ENCODE measurements around the gene COX4I1.

COX4I1 gene

DNA sequence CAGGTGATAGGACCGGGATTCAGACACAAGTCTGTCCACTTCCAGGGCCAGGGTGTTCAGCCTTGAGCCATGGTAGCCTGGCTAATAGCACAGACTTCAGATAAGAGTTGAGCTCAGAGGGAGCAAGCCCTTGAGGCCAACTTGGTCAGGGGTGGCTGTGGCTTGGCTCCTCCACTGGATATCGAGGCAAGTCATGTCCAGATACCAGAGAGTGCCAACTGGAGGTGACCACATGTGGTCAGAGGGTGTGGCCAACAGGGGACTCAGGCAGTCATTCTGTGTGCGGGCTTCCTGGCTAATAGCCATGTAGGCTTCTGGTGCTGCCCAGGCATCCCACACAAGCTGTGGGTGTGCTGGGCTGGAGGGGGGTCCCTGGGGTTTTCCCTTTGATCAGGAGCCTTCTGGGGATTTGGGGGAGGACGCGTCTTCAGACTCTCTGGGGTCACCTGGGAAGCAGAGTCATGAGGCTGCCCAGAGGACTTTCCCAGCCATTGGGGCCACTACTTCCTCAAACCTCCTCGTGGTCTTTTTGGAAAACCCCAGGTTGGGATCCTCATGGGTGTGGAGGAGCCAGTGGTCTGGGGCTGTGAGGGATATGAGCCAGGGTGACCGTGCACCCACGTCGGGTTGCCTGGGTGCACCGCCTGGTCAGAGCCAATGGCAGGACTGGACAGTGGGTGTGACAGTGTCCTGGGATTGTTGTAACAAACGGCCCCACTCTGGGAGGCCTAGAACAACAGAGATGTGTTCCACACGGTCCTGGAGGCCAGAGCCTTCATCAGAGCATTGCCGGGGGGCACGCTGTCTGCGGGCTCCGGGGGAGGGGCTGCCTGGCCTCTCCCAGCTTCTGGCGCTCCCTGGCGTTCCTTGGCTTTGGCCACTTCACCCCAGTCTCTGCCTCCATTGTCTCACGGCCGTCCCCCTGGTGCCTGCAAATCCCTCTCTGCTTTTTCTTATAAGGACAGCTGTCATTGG lies 25.0 kb downstream of the COX4I1 start:
- DNase-seq (ENCODE audit: extremely low read depth, low read depth) = no peak
- TF ChIP-seq CTCF (IDR thresholded peaks at IDR 0.05; ENCODE audit: low read depth, low read length) = no peak

GRCh38 chr16:85825326-85825725 lies 25.8 kb downstream of the COX4I1 start:
- no peak for DNase-seq (ENCODE audit: extremely low read depth, low read depth)
- TF ChIP-seq CTCF (IDR thresholded peaks at IDR 0.05; ENCODE audit: low read depth, low read length) = no peak

GRCh38 chr16:85826686-85827247 lies 27.3 kb downstream of the COX4I1 start:
- no peak for DNase-seq (ENCODE audit: extremely low read depth, low read depth)
- TF ChIP-seq CTCF (IDR thresholded peaks at IDR 0.05; ENCODE audit: low read depth, low read length) = no peak

GRCh38 chr16:85828166-85828565 lies 28.7 kb downstream of the COX4I1 start:
- no peak for DNase-seq (ENCODE audit: extremely low read depth, low read depth)
- TF ChIP-seq CTCF (IDR thresholded peaks at IDR 0.05; ENCODE audit: low read depth, low read length) = no peak

- TF ChIP-seq CTCF (IDR thresholded peaks at IDR 0.05; ENCODE audit: low read depth, low read length) = no peak
- DNase-seq (ENCODE audit: extremely low read depth, low read depth) = no peak
Measured at GRCh38 chr16:85829171-85829719, 29.8 kb downstream of the COX4I1 start.

DNA sequence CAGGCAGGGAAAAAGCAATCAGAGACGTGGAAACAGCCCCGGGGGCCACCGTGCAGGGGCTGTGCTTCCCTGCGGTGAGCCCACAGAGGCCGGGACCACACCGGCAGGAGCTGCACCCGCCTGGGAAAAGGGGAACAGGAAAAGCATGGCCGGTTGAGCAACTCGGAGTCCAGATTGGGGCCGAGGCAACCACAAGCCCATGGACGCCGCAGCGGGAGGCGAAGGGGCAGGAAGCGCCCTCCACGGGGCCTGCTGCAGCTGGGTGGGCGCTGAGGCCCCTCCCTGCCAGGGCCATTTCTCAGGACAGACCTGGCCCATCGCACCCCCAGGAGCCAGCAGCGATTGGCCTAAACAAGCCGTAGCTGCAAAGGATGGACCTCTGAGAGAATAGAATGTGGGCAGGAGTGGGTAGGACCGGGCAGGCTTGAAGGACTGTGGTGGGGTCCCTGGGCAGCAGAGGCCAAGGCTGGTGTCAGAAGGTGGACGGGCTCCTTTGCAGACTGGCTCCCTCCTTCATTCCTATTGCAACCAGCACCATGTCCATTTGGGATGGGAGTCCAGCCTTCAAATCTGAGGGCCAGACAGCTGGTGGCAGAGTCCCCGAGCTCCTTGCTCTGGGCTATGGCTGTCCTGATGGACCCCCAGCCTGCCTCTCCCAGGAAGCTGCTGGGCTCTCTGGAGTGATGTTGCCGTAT lies 30.4 kb downstream of the COX4I1 start:
- no peak for DNase-seq (ENCODE audit: extremely low read depth, low read depth)
- no peak for TF ChIP-seq CTCF (IDR thresholded peaks at IDR 0.05; ENCODE audit: low read depth, low read length)
